DOHH2 (cell line): ENCODE data around the gene BCL2L1.
"Not testable (repeated sequence)": the region's sequence is repeated elsewhere in the genome, so short reads cannot be mapped to it uniquely, and the experiment has no call there.

Experiments used
- H3F3A ChIP-seq: fragments of 200-600 bp; sonication (generic), shearing (Covaris generic); 2 replicates; pipeline ENCODE4 v1.6.0; 2016; ENCODE audit warnings: antibody characterized with exemption, mild to moderate bottlenecking; ENCODE audit not compliant: control insufficient read depth, insufficient read depth
- H3K27ac ChIP-seq: fragments of 200-600 bp; sonication (generic); 2 replicates; pipeline ENCODE4 v1.5.1; 2014; ENCODE audit warnings: low read depth, mild to moderate bottlenecking, low read length, moderate library complexity
- H3K27me3 ChIP-seq: fragments of 200-600 bp; sonication (generic); 2 replicates; pipeline ENCODE4 v1.6.1; 2014; ENCODE audit warnings: mild to moderate bottlenecking, low read length, mixed read lengths; ENCODE audit not compliant: control insufficient read depth
- H3K36me3 ChIP-seq: fragments of 200-600 bp; sonication (generic); 2 replicates; pipeline ENCODE4 v1.6.1; 2014; ENCODE audit warnings: mild to moderate bottlenecking, low read length, moderate library complexity, mixed read lengths; ENCODE audit not compliant: control insufficient read depth
- H3K4me1 ChIP-seq: fragments of 200-600 bp; sonication (generic); 2 replicates; pipeline ENCODE4 v1.6.1; 2014; ENCODE audit warnings: mild to moderate bottlenecking, low read length, mixed read lengths; ENCODE audit not compliant: control insufficient read depth
- H3K4me2 ChIP-seq: fragments of 200-600 bp; sonication (generic); 2 replicates; pipeline ENCODE4 v1.6.0; 2014; ENCODE audit warnings: mild to moderate bottlenecking, low read length, moderate library complexity
- H3K4me3 ChIP-seq: fragments of 200-600 bp; sonication (generic); 2 replicates; pipeline ENCODE4 v1.5.1; 2014; ENCODE audit warnings: mild to moderate bottlenecking, low read length, mixed read lengths
- H3K79me2 ChIP-seq: fragments of 200-600 bp; sonication (generic); 2 replicates; pipeline ENCODE4 v1.6.1; 2014; ENCODE audit warnings: mild to moderate bottlenecking, low read length, mixed read lengths; ENCODE audit not compliant: control insufficient read depth
- H3K9me2 ChIP-seq: fragments of 200-600 bp; sonication (generic); replicated peaks from 2 replicates; pipeline ENCODE4 v1.6.1; 2014; ENCODE audit warnings: mild to moderate bottlenecking, low read length, mixed read lengths; ENCODE audit not compliant: control insufficient read depth
- H3K9me3 ChIP-seq: fragments of 200-600 bp; sonication (generic); 2 replicates; pipeline ENCODE4 v1.6.1; 2014; ENCODE audit warnings: antibody characterized with exemption, low read length, mixed read lengths; ENCODE audit not compliant: control insufficient read depth, insufficient read depth
- H4K20me1 ChIP-seq: fragments of 200-600 bp; sonication (generic); 2 replicates; pipeline ENCODE4 v1.6.0; 2014; ENCODE audit warnings: low read depth, mild to moderate bottlenecking, antibody characterized with exemption, low read length, moderate library complexity; ENCODE audit not compliant: control insufficient read depth, insufficient read depth
- EZH2phosphoT487 ChIP-seq: fragments of 200-600 bp; sonication (generic); IDR thresholded peaks from 2 replicates; pipeline ENCODE4 v1.6.1; 2017; ENCODE audit warnings: borderline replicate concordance, mild to moderate bottlenecking, antibody characterized with exemption, low read length, moderate library complexity, mixed read lengths
- TF ChIP-seq, protein P1 (sequence below): fragments of 200-600 bp; sonication (generic); IDR thresholded peaks from one replicate; pipeline ENCODE4 v1.5.1; 2014; ENCODE audit warnings: antibody characterized with exemption, mild to moderate bottlenecking, low read depth, low read length; ENCODE audit not compliant: poor library complexity, severe bottlenecking

Gene BCL2L1

GRCh38 chr20:31671324-31671723, 51.3 kb downstream of the BCL2L1 start:
- no peak overlapping the region for H3K27ac ChIP-seq
- no peak overlapping the region for H3K4me3 ChIP-seq
- no peaks in the 10 kb centered on the region for H3K79me2 ChIP-seq
- peaks cover 18% of the 10 kb centered on the region for H3K4me1 ChIP-seq
- no peaks in the 10 kb centered on the region for H3K9me3 ChIP-seq
- H3K9me2 ChIP-seq: no peaks in the 10 kb centered on the region
- H3F3A ChIP-seq: no peaks in the 10 kb centered on the region
- no peak overlapping the region for H3K4me2 ChIP-seq
- H3K27me3 ChIP-seq: no peaks in the 10 kb centered on the region
- no peaks in the 10 kb centered on the region for H4K20me1 ChIP-seq
- no peaks in the 10 kb centered on the region for H3K36me3 ChIP-seq
- TF ChIP-seq, protein P1, sequence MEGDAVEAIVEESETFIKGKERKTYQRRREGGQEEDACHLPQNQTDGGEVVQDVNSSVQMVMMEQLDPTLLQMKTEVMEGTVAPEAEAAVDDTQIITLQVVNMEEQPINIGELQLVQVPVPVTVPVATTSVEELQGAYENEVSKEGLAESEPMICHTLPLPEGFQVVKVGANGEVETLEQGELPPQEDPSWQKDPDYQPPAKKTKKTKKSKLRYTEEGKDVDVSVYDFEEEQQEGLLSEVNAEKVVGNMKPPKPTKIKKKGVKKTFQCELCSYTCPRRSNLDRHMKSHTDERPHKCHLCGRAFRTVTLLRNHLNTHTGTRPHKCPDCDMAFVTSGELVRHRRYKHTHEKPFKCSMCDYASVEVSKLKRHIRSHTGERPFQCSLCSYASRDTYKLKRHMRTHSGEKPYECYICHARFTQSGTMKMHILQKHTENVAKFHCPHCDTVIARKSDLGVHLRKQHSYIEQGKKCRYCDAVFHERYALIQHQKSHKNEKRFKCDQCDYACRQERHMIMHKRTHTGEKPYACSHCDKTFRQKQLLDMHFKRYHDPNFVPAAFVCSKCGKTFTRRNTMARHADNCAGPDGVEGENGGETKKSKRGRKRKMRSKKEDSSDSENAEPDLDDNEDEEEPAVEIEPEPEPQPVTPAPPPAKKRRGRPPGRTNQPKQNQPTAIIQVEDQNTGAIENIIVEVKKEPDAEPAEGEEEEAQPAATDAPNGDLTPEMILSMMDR: no peak
- TF ChIP-seq EZH2phosphoT487: no peak

DNA sequence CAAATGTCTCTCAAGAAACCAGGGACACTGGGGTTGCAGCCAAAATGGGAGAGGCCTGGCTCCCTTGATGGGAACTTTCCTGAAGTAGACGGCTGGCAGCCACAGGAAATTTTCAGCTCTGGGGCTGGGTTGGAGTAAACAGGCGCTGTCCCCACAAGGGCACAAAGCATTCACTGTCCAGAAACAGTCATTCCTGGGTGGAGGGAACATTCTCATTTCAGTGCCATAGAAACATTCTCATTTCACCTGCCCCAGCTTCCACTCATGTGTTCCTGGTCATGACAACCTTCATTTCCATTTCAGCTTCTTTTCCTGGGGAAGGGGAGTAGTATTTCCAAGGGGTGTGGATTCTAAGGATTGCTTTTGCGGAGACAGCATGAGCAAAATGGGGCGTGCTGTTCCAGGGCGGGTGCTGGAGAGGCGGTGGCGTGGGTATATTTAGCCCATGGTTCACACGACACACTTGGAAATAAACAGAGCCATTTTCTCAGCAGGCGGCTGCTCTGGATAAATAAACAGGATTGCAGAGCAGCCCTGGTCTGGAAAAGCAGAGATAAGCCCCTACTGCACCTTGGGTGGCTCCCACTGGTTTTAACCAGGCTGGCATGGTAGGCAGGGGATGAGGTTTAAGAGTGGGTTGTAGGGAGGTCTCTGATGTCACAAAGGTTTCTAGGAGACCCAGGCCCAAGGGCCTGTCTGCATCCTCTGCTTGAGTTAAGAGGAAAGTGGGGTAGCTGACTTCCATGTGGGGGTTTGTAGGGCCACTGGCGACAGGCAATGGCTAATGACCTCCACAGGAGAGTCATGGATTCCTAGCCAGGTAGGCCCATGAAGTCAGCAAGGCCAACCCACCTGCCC, 52.1 kb downstream of the BCL2L1 start:
- Histone ChIP-seq H3K27ac (no peak overlapping the region), H3K4me1 (peaks cover 14% of the 10 kb centered on the region)

DNA sequence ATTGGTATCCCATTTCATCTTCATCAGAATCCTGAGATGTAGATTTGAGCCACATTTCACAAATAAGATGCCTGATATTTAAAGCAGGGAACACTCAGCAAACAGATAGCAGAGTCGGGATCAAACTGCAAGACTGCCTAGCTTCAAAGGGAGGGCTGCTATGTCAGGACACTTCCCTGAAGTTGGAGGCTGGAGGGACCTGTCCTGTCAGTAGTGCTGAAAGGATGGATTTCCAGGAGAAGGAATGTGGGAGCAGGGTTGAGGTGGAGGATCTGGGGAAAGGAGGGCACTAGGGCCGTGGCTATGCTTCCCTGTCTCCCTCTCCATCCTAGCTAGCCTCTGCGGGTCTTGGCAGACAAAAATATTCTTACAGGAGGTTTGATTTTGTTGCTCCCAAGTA, 52.8 kb downstream of the BCL2L1 start:
- no peaks in the 10 kb centered on the region for H3K27me3 ChIP-seq
- H3K4me3 ChIP-seq: no peak overlapping the region
- no peaks in the 10 kb centered on the region for H3K9me3 ChIP-seq
- no peak overlapping the region for H3K4me2 ChIP-seq
- no peak overlapping the region for H3K27ac ChIP-seq
- H3F3A ChIP-seq: no peaks in the 10 kb centered on the region
- peaks cover 7% of the 10 kb centered on the region for H3K4me1 ChIP-seq
- H4K20me1 ChIP-seq: no peaks in the 10 kb centered on the region
- TF ChIP-seq EZH2phosphoT487: no peak
- TF ChIP-seq, protein P1: no peak
- H3K36me3 ChIP-seq: no peaks in the 10 kb centered on the region
- H3K9me2 ChIP-seq: no peaks in the 10 kb centered on the region
- no peaks in the 10 kb centered on the region for H3K79me2 ChIP-seq

More for the DNA sequence above, 52.1 kb downstream of the BCL2L1 start:
- Histone ChIP-seq H3K36me3 (no peaks in the 10 kb centered on the region), H3F3A (no peaks in the 10 kb centered on the region), H3K9me2 (no peaks in the 10 kb centered on the region), H3K9me3 (no peaks in the 10 kb centered on the region), H3K4me2 (no peak overlapping the region), H3K27me3 (no peaks in the 10 kb centered on the region), H3K4me3 (no peak overlapping the region), H4K20me1 (no peaks in the 10 kb centered on the region), H3K79me2 (no peaks in the 10 kb centered on the region)
- TF ChIP-seq, protein P1: no peak
- TF ChIP-seq EZH2phosphoT487: no peak

GRCh38 chr20:31668944-31669343, 53.7 kb downstream of the BCL2L1 start:
- not testable (repeated sequence) for H3K9me2 ChIP-seq, H3K27ac ChIP-seq, H3K4me3 ChIP-seq, H3K9me3 ChIP-seq, H3K4me2 ChIP-seq, H3K36me3 ChIP-seq, H3K79me2 ChIP-seq, H4K20me1 ChIP-seq, H3K27me3 ChIP-seq, H3K4me1 ChIP-seq, H3F3A ChIP-seq
